ENCODE results near the gene IGFL2. TPM values are rescaled to one million over a fixed set of nuclear protein-coding genes. Genes with fewer than 3 reads are reported as not detected.

The IGFL2 gene
- total RNA-seq, 1 experiment from 2014 or later = not detected

DNA sequence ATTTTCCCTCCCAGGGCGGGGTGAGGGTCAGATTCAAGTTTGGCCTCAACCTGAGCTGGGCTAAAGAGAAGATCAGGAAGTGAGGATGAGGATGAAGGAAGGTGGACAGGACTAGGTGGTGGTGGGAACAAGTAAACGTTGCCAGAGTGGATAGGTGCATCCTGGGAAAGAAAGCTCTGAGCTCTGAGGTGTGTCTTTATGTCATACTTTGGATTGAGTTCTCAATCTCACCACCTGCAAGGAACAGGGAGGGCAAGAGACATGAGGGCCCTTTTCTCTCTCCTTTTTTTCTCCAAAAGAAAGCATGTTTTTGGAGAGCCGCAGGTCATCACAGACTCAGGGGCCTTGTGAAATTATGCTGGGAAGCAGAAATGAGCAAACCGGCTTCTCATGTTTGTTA, 43.3 kb downstream of the IGFL2 start:
- Histone ChIP-seq H3K9me3 (ENCODE audit: control insufficient read depth in 1 of 2, insufficient read depth in 1 of 2, low read depth in 1 of 2, low read length in 2 of 2) (no peaks in the 10 kb centered on the region), H3K9me2 (ENCODE audit: insufficient read depth) (no peaks in the 10 kb centered on the region), H3K27me3 (ENCODE audit: insufficient read depth, low read length) (peaks cover 44% of the 10 kb centered on the region; the same call in 1 of the 2 replicates), H2AFZ (ENCODE audit: low read depth, low read length, poor library complexity, severe bottlenecking) (no peak overlapping the region), H3K4me2 (ENCODE audit: low read length) (no peak overlapping the region), H3K79me2 (ENCODE audit: insufficient read depth, low read length) (no peaks in the 10 kb centered on the region), H3K36me3 (ENCODE audit: control insufficient read depth in 1 of 2, insufficient read depth in 2 of 2, low read length in 2 of 2) (no peaks in the 10 kb centered on the region), H3K4me3 (replicated peaks in 1 of 2; ENCODE audit: low read depth in 1 of 2, low read length in 2 of 2) (no peak overlapping the region), H4K20me1 (ENCODE audit: insufficient read depth) (no peaks in the 10 kb centered on the region), H3K27ac (ENCODE audit: low read depth, low read length) (no peak overlapping the region), H3K4me1 (ENCODE audit: control insufficient read depth in 1 of 2, insufficient read depth in 2 of 2, low read length in 2 of 2) (peaks cover 3 to 9% of the 10 kb centered on the region in 2 experiments; a peak in 3 of 4 replicates), H3K9ac (ENCODE audit: low read length) (no peak overlapping the region)
- TF ChIP-seq SP1 (IDR thresholded peaks at IDR 0.05; ENCODE audit: low read depth) = no peak
- no peak for TF ChIP-seq ZFX (IDR thresholded peaks at IDR 0.05)
- no peak for TF ChIP-seq CBX3 (IDR thresholded peaks at IDR 0.05; ENCODE audit: low read depth)
- TF ChIP-seq CEBPB (IDR thresholded peaks at IDR 0.05; ENCODE audit: low read depth) = no peak
- TF ChIP-seq POLR2AphosphoS5 (IDR thresholded peaks at IDR 0.05; ENCODE audit: low read depth, low read length) = no peak
- TF ChIP-seq, protein P1, sequence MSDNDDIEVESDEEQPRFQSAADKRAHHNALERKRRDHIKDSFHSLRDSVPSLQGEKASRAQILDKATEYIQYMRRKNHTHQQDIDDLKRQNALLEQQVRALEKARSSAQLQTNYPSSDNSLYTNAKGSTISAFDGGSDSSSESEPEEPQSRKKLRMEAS (IDR thresholded peaks at IDR 0.05) = no peak
- DNase-seq (ENCODE audit: low read depth, low spot score) = no peak
- ChIA-PET POLR2A (no interaction called here), CTCF (interaction anchor here (1.0 to 6.0 kb wide), 3 partner anchors 74 to 163 kb away, joined by 3 to 128 read pairs (median 6); no protein-coding TSS in a partner anchor), RAD21 (ENCODE audit: low non-redundant PET in 1 of 2, low total read pairs in 2 of 2, uncharacterized antibody in 2 of 2, unreplicated experiment in 2 of 2) (interaction anchor here in 1 of 2 experiments (0.9 kb wide), 1 partner anchor 113 kb away, joined by 3 read pairs; no protein-coding TSS in a partner anchor)
- intact Hi-C loops (cut with micrococcal nuclease) = no loop called here
- no TSS peak for BruUV-seq (replicated peaks)
- ATAC-seq = no peak

DNA sequence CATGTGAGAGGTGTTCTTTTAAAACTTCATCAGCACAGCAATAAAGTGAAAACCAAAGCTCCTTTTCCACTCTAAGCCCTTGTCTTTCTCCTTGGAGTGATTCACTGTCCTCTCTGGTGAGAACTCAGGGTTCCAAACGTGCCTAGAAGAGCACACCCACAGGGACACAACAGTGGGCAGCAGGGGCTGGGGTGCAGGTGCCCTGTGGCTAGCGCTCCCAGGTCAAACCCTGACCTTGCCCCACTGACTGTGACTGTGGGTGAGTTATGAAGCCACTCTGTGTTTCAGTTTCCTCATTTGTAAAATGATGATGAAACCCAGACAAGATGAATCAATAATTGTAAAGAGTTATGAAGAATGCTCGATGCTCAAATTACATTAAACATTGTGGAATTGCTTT, 43.9 kb downstream of the IGFL2 start:
- TF ChIP-seq SIN3A (IDR thresholded peaks at IDR 0.05; ENCODE audit: low read depth) (no peak), POLR2A (IDR thresholded peaks at IDR 0.05; ENCODE audit: borderline replicate concordance, extremely low read depth, insufficient read depth, insufficient read length) (no peak), POLR2AphosphoS5 (IDR thresholded peaks at IDR 0.05; ENCODE audit: low read depth, low read length) (no peak), ELF1 (IDR thresholded peaks at IDR 0.05; ENCODE audit: borderline replicate concordance, low read depth) (no peak), SP1 (IDR thresholded peaks at IDR 0.05; ENCODE audit: low read depth) (no peak), CEBPB (IDR thresholded peaks at IDR 0.05; ENCODE audit: low read depth) (no peak), EZH2phosphoT487 (IDR thresholded peaks at IDR 0.05; ENCODE audit: borderline replicate concordance) (no peak), ZBTB33 (IDR thresholded peaks at IDR 0.05; ENCODE audit: extremely low read depth, insufficient replicate concordance, low read length) (no peak), EZH2 (IDR thresholded peaks at IDR 0.05) (no peak)
- TF ChIP-seq, protein P2, sequence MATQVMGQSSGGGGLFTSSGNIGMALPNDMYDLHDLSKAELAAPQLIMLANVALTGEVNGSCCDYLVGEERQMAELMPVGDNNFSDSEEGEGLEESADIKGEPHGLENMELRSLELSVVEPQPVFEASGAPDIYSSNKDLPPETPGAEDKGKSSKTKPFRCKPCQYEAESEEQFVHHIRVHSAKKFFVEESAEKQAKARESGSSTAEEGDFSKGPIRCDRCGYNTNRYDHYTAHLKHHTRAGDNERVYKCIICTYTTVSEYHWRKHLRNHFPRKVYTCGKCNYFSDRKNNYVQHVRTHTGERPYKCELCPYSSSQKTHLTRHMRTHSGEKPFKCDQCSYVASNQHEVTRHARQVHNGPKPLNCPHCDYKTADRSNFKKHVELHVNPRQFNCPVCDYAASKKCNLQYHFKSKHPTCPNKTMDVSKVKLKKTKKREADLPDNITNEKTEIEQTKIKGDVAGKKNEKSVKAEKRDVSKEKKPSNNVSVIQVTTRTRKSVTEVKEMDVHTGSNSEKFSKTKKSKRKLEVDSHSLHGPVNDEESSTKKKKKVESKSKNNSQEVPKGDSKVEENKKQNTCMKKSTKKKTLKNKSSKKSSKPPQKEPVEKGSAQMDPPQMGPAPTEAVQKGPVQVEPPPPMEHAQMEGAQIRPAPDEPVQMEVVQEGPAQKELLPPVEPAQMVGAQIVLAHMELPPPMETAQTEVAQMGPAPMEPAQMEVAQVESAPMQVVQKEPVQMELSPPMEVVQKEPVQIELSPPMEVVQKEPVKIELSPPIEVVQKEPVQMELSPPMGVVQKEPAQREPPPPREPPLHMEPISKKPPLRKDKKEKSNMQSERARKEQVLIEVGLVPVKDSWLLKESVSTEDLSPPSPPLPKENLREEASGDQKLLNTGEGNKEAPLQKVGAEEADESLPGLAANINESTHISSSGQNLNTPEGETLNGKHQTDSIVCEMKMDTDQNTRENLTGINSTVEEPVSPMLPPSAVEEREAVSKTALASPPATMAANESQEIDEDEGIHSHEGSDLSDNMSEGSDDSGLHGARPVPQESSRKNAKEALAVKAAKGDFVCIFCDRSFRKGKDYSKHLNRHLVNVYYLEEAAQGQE (IDR thresholded peaks at IDR 0.05; ENCODE audit: low read depth) = no peak
- TF ChIP-seq, protein P3, sequence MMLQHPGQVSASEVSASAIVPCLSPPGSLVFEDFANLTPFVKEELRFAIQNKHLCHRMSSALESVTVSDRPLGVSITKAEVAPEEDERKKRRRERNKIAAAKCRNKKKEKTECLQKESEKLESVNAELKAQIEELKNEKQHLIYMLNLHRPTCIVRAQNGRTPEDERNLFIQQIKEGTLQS (IDR thresholded peaks at IDR 0.05) = no peak
- CTCF ChIA-PET = interaction anchor here (1.0 to 6.0 kb wide), 3 partner anchors 73 to 163 kb away, joined by 3 to 128 read pairs (median 6); no protein-coding TSS in a partner anchor
- POLR2A ChIA-PET = no interaction called here
- Histone ChIP-seq H3K27me3 (ENCODE audit: insufficient read depth, low read length) (peaks cover 41% of the 10 kb centered on the region; the same call in 1 of the 2 replicates), H2AFZ (ENCODE audit: low read depth, low read length, poor library complexity, severe bottlenecking) (no peak overlapping the region), H3K36me3 (ENCODE audit: control insufficient read depth in 1 of 2, insufficient read depth in 2 of 2, low read length in 2 of 2) (no peaks in the 10 kb centered on the region), H3K27ac (ENCODE audit: low read depth, low read length) (no peak overlapping the region), H3K4me1 (ENCODE audit: control insufficient read depth in 1 of 2, insufficient read depth in 2 of 2, low read length in 2 of 2) (peaks cover 3 to 9% of the 10 kb centered on the region in 2 experiments; a peak in 3 of 4 replicates), H3K9ac (ENCODE audit: low read length) (no peak overlapping the region), H3K9me3 (ENCODE audit: control insufficient read depth in 1 of 2, insufficient read depth in 1 of 2, low read depth in 1 of 2, low read length in 2 of 2) (no peaks in the 10 kb centered on the region), H3K79me2 (ENCODE audit: insufficient read depth, low read length) (no peaks in the 10 kb centered on the region), H3K9me2 (ENCODE audit: insufficient read depth) (no peaks in the 10 kb centered on the region), H4K20me1 (ENCODE audit: insufficient read depth) (no peaks in the 10 kb centered on the region), H3K4me3 (replicated peaks in 1 of 2; ENCODE audit: low read depth in 1 of 2, low read length in 2 of 2) (no peak overlapping the region), H3K4me2 (ENCODE audit: low read length) (no peak overlapping the region)
- no TSS peak for BruUV-seq (replicated peaks)
- ATAC-seq (no peak), DNase-seq (ENCODE audit: low read depth, low spot score) (no peak)
- RAD21 ChIA-PET (ENCODE audit: low non-redundant PET in 1 of 2, low total read pairs in 2 of 2, uncharacterized antibody in 2 of 2, unreplicated experiment in 2 of 2) = interaction anchor here in 1 of 2 experiments (0.9 kb wide), 1 partner anchor 114 kb away, joined by 3 read pairs; no protein-coding TSS in a partner anchor
- intact Hi-C loops (cut with micrococcal nuclease) = no loop called here
